ENCODE measurements around the gene ADGRF1. TPM values are rescaled to one million over a fixed set of nuclear protein-coding genes. Genes with fewer than 3 reads are reported as not detected.

The ADGRF1 gene
- total RNA-seq, 1 experiment from 2014 or later, result 39.6 TPM

DNA sequence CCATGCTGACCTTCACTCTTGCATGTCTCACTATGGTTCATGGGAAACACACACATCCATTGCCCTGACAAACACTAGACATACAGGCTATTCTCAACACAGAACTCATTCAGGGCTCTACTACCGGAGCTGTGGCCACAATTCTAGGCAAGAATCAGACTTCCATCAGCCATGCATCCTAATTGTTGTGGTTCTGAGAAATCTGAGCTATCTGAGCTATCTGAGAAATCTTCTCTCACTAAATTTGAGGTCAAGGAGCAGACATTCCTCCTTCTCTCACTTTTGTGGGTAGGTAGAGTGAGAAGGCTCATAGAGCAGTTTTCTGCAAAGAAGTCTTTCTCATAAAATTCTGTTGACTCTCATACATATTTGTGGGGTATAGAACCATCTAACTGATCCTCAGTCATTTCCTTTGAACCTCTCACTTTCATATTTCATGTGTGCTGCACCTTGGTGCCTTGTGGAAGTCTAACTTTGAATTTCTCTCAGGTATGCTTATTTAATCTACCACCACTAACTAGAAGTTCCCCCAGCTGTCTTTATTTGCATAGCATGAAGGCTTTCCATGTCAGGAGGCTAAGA lies 43.6 kb downstream of the ADGRF1 start:
- Histone ChIP-seq H3K27me3 (ENCODE audit: insufficient read depth, low read length) (no peaks in the 10 kb centered on the region), H3K9me2 (ENCODE audit: insufficient read depth) (no peaks in the 10 kb centered on the region), H3K4me3 (replicated peaks in 1 of 2; ENCODE audit: low read depth in 1 of 2, low read length in 2 of 2) (no peak overlapping the region), H3K27ac (ENCODE audit: low read depth, low read length) (no peak overlapping the region), H4K20me1 (ENCODE audit: insufficient read depth) (no peaks in the 10 kb centered on the region), H3K79me2 (ENCODE audit: insufficient read depth, low read length) (no peaks in the 10 kb centered on the region), H2AFZ (ENCODE audit: low read depth, low read length, poor library complexity, severe bottlenecking) (no peak overlapping the region), H3K36me3 (ENCODE audit: control insufficient read depth in 1 of 2, insufficient read depth in 2 of 2, low read length in 2 of 2) (no peaks in the 10 kb centered on the region), H3K9me3 (ENCODE audit: control insufficient read depth in 1 of 2, insufficient read depth in 1 of 2, low read depth in 1 of 2, low read length in 2 of 2) (no peaks in the 10 kb centered on the region), H3K9ac (ENCODE audit: low read length) (no peak overlapping the region), H3K4me1 (ENCODE audit: control insufficient read depth in 1 of 2, insufficient read depth in 2 of 2, low read length in 2 of 2) (peaks cover 10 to 65% of the 10 kb centered on the region in 2 experiments), H3K4me2 (ENCODE audit: low read length) (no peak overlapping the region)
- ATAC-seq, result no peak
- ChIA-PET CTCF (interaction anchor here (1.1 kb wide), 1 partner anchor 47 kb away, joined by 3 read pairs; no protein-coding TSS in a partner anchor), POLR2A (no interaction called here), RAD21 (ENCODE audit: low non-redundant PET in 1 of 2, low total read pairs in 2 of 2, uncharacterized antibody in 2 of 2, unreplicated experiment in 2 of 2) (no interaction called here)
- peak; percentile 30; the same call in 1 of the 2 replicates for TF ChIP-seq POLR2AphosphoS5 (IDR thresholded peaks at IDR 0.05; ENCODE audit: low read depth, low read length)
- TF ChIP-seq, protein P1, sequence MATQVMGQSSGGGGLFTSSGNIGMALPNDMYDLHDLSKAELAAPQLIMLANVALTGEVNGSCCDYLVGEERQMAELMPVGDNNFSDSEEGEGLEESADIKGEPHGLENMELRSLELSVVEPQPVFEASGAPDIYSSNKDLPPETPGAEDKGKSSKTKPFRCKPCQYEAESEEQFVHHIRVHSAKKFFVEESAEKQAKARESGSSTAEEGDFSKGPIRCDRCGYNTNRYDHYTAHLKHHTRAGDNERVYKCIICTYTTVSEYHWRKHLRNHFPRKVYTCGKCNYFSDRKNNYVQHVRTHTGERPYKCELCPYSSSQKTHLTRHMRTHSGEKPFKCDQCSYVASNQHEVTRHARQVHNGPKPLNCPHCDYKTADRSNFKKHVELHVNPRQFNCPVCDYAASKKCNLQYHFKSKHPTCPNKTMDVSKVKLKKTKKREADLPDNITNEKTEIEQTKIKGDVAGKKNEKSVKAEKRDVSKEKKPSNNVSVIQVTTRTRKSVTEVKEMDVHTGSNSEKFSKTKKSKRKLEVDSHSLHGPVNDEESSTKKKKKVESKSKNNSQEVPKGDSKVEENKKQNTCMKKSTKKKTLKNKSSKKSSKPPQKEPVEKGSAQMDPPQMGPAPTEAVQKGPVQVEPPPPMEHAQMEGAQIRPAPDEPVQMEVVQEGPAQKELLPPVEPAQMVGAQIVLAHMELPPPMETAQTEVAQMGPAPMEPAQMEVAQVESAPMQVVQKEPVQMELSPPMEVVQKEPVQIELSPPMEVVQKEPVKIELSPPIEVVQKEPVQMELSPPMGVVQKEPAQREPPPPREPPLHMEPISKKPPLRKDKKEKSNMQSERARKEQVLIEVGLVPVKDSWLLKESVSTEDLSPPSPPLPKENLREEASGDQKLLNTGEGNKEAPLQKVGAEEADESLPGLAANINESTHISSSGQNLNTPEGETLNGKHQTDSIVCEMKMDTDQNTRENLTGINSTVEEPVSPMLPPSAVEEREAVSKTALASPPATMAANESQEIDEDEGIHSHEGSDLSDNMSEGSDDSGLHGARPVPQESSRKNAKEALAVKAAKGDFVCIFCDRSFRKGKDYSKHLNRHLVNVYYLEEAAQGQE (IDR thresholded peaks at IDR 0.05; ENCODE audit: low read depth), result no peak
- intact Hi-C loops (cut with micrococcal nuclease), result loop anchor here (10.0 kb wide), 2 partner anchors 504 to 904 kb away; partner anchors contain the start of gene RCAN2
- no TSS peak for BruUV-seq (replicated peaks)
- DNase-seq (ENCODE audit: low read depth, low spot score), result no peak

DNA sequence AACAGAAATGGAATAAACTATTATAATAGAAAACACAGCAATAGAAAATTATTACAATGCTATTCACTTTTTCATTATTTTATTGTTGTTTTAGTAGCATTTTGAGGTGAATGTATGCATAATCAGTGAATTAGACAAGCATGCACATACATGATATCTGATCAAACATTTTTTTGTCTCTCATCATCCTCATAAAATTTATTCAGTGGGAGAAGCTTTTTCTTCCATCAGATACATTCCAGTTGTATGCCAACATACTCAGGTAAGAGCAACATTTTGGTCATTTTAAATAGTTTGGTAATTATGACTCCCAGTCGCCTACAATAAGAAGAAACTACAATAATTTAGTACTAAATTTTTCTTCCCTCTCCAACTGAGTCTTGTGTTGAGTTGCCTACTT lies 44.5 kb downstream of the ADGRF1 start:
- no peaks in the 10 kb centered on the region for H3K36me3 ChIP-seq (ENCODE audit: control insufficient read depth in 1 of 2, insufficient read depth in 2 of 2, low read length in 2 of 2)
- no peaks in the 10 kb centered on the region for H4K20me1 ChIP-seq (ENCODE audit: insufficient read depth)
- BruUV-seq (replicated peaks), result no TSS peak
- no peaks in the 10 kb centered on the region for H3K9me3 ChIP-seq (ENCODE audit: control insufficient read depth in 1 of 2, insufficient read depth in 1 of 2, low read depth in 1 of 2, low read length in 2 of 2)
- H3K4me2 ChIP-seq (ENCODE audit: low read length), result peak overlapping the region; percentile 23; the same call in 1 of the 2 replicates
- ChIA-PET RAD21 (ENCODE audit: low non-redundant PET in 1 of 2, low total read pairs in 2 of 2, uncharacterized antibody in 2 of 2, unreplicated experiment in 2 of 2) (no interaction called here), POLR2A (no interaction called here), CTCF (no interaction called here)
- ATAC-seq (no peak), DNase-seq (ENCODE audit: low read depth, low spot score) (no peak)
- no peaks in the 10 kb centered on the region for H3K27me3 ChIP-seq (ENCODE audit: insufficient read depth, low read length)
- H2AFZ ChIP-seq (ENCODE audit: low read depth, low read length, poor library complexity, severe bottlenecking), result no peak overlapping the region
- H3K4me3 ChIP-seq (replicated peaks in 1 of 2; ENCODE audit: low read depth in 1 of 2, low read length in 2 of 2), result no peak overlapping the region
- no peaks in the 10 kb centered on the region for H3K9me2 ChIP-seq (ENCODE audit: insufficient read depth)
- no peaks in the 10 kb centered on the region for H3K79me2 ChIP-seq (ENCODE audit: insufficient read depth, low read length)
- H3K9ac ChIP-seq (ENCODE audit: low read length), result no peak overlapping the region
- 0 out of 2 replicates have a peak, but pooled peaks have one; percentile 5 for TF ChIP-seq SP1 (IDR thresholded peaks at IDR 0.05; ENCODE audit: low read depth)
- TF ChIP-seq, protein P2, sequence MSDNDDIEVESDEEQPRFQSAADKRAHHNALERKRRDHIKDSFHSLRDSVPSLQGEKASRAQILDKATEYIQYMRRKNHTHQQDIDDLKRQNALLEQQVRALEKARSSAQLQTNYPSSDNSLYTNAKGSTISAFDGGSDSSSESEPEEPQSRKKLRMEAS (IDR thresholded peaks at IDR 0.05), result no peak
- no peak overlapping the region for H3K27ac ChIP-seq (ENCODE audit: low read depth, low read length)
- intact Hi-C loops (cut with micrococcal nuclease), result loop anchor here (10.0 kb wide), 2 partner anchors 503 to 903 kb away; partner anchors contain the start of gene RCAN2
- peaks cover 13 to 70% of the 10 kb centered on the region in 2 experiments for H3K4me1 ChIP-seq (ENCODE audit: control insufficient read depth in 1 of 2, insufficient read depth in 2 of 2, low read length in 2 of 2)
